AG09309 (cell line): ENCODE measurements around the gene LRP1.

Source experiments
- DNase-seq: peaks from one replicate; pipeline ENCODE4 v3.0.0-alpha.2; 2010; ENCODE audit warnings: low read depth
- H3K4me3 ChIP-seq: 2 replicates; pipeline ENCODE4 v1.5.1; 2011; ENCODE audit warnings: mild to moderate bottlenecking, low read depth, low read length, moderate library complexity; ENCODE audit not compliant: control insufficient read depth
- TF ChIP-seq, protein P1 (sequence below): IDR thresholded peaks from 2 replicates; pipeline ENCODE4 v1.5.1; 2011; ENCODE audit warnings: mild to moderate bottlenecking, low read depth, low read length, inconsistent platforms; ENCODE audit not compliant: insufficient read depth, control insufficient read depth; ENCODE audit errors: missing control alignments

The LRP1 gene

DNA sequence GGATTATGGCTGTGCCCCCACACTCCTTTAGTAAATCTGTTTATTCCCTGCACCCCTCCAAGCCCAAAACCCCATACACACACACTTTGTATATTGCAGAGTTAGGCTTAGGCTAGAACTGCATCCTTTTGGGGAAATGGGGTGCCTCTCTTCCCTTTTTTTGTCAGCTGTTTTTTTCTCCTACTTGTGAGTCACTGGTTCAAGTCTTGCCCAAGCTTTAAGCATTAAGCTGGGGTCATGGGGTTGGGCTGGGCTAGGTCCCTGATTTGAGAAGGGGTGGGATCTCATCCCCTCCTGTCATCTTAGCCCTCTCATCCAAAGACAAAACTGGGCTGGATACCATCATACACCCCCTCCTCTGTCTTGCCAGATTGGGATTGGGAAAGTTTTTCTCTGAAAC is 1.6 kb downstream of the LRP1 start:
- TF ChIP-seq, protein P1, sequence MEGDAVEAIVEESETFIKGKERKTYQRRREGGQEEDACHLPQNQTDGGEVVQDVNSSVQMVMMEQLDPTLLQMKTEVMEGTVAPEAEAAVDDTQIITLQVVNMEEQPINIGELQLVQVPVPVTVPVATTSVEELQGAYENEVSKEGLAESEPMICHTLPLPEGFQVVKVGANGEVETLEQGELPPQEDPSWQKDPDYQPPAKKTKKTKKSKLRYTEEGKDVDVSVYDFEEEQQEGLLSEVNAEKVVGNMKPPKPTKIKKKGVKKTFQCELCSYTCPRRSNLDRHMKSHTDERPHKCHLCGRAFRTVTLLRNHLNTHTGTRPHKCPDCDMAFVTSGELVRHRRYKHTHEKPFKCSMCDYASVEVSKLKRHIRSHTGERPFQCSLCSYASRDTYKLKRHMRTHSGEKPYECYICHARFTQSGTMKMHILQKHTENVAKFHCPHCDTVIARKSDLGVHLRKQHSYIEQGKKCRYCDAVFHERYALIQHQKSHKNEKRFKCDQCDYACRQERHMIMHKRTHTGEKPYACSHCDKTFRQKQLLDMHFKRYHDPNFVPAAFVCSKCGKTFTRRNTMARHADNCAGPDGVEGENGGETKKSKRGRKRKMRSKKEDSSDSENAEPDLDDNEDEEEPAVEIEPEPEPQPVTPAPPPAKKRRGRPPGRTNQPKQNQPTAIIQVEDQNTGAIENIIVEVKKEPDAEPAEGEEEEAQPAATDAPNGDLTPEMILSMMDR: no peak
- DNase-seq: no peak
- H3K4me3 ChIP-seq: peak overlapping the region; percentile 95

DNA sequence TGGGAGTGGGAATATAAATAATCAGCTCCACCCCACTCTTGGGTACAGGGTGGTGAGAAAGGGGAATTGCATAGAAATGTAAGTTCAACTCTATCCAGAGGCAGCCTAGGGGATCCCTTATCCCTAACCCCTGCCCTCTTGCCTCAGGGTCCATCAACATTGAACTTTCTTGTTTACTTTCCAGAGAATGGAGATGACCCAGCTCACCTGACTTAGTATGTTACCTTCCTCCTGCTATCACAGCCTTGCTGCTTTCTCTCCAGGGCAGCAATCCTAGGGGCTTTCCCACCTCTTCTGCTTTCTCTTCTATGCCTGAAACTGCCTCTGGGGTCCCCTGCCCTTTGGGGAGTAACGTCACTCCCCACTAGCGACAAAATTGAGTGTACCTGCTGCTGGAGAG is 2.7 kb downstream of the LRP1 start:
- peak overlapping the region; percentile 95 for H3K4me3 ChIP-seq
- TF ChIP-seq, protein P1: no peak
- no peak for DNase-seq

DNA sequence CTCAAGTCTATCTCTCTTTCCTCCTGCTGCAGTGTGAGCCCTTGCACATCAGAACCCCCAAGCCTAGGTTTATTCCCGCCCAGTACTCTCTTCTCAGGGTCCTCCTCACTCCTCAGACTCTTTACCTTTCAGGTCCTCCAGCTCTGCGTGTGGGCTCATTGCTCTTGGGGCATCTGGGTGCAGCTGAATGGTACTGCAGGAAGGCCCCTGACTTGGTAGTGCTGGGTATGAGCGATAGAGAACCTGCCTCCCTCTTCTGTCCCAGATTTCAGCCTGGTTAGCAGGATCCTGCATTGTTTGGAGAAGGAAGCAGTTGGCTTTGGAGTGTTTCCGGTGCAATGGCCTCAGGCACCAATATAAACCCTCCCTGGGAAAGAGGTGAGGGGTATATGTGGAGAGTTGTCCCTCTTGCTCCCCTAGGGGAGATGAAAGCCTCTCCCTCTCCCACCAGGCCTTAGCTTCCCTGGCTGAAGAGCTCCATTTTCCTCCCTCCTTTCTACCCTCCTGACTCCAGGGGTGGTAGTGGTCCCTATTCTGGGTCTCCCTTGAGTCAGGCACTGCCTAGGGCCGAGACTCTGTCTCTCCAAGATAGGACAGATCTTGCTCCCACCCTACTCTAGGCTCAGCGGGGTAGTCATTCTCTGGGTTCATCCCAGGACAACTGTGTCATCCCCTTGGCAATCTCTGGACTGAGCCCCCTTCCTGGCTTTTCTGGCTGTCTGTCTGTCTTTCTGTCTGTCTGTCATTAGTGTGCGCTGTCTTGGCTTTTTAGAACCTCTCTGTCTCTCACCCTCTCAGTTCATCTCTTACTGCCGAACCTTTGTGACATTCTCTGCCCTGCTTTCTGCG is 3.8 kb downstream of the LRP1 start:
- TF ChIP-seq, protein P1: no peak
- peak overlapping the region; percentile 95 for H3K4me3 ChIP-seq

DNA sequence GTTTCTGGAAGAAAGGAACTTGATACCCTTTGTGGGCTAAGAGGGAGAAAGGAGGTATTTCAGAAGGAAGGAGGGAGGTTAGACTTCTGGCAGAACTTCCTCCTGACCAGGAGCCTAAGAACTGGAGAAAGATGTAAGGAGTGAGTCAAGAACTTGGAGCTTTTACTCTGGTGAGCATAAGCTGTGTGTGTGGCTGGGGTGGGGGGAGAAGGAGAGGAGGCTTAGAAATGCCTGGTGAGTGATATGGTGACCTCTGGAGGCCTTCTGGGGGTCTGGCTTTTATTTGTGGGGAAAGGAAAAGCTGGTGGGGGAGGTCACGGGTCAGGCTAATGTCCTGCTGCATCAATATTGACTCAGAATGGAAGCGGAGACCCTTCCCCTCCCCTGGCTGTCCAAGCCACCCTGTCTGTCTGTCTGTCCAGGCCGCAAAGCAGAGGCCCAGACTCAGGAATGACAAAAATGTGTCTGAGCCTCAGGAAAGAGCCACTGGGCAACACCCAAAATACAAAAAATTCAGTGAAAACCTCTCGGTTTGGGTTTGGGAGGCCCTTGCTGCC is 4.8 kb downstream of the LRP1 start:
- DNase-seq: no peak
- peak overlapping the region; percentile 95 for H3K4me3 ChIP-seq
- TF ChIP-seq, protein P1: no peak

More for the DNA sequence above, 3.8 kb downstream of the LRP1 start:
- no peak for DNase-seq

DNA sequence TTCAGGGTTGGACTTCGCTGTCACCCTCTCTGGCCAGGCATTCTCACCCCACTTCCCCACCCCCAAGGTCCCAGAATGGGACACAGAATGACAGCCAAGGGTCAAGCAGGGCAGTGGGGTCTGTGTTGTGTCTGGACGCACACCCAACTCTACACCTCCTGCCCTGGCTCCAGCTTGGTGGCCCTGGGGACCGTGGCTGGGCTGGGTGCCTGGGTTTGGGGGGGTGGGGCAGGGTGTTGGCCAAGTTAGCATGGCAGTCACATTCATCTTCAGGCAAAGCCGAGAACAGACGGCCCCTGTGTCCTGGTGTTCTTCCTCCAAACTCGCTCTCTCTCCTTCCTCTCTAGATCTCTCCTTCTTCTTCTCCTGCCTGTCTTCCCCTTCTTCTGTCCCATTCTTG is 5.6 kb downstream of the LRP1 start:
- no peak for DNase-seq
- H3K4me3 ChIP-seq: peak overlapping the region; percentile 19
- TF ChIP-seq, protein P1: no peak

DNA sequence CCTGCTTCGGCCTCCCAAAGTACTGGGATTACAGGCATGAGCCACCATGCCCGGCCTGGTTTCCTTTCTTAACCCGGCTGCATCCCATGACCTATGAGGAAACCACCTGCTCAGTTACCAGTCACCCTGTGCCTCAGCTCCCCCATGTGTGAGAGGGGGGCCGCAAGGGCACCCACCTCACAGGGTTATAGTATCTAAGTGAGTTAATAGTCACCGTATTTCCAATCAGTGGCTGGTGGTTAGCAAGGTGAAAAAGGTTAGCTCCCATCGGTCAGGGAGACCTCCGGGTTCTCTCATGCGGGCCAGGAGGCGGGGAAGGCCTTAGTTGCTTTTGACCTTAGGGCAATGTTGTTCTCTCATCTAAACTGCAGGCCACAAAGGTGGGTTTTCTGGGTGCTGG is 6.7 kb downstream of the LRP1 start:
- no peak for DNase-seq
- H3K4me3 ChIP-seq: no peak overlapping the region
- TF ChIP-seq, protein P1: no peak
